Activated CD4-positive, alpha-beta T cell treated with anti-CD3 and anti-CD28 coated beads for 1 hour (primary cell): ENCODE results near the gene CDKAL1.

ENCODE experiments used
- DNase-seq: peaks from one replicate; pipeline ENCODE4 v3.0.0-alpha.2; 2020

CDKAL1 gene

DNA sequence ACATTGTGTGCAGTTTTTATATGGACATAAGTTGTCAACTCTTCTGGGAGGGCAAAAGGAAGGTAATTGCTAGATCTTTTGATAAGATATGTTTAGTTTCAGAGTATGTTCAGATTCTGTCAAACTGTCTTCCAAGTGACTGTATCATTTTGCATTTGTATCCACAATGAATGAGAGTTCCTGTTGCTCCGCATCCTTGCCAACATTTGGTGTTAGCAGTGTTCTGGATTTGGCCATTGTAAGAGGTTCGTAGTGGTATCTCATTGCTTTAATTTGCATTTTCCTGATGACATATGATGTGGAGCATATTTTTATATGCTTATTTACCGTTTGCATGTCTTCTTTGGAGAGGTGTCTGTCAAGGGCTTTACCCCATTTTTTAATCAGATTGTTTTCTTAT lies 150.2 kb downstream of the CDKAL1 start:
- no peak for DNase-seq

- no peak for DNase-seq
Observed at GRCh38 chr6:20686142-20686541, 151.9 kb downstream of the CDKAL1 start.

DNA sequence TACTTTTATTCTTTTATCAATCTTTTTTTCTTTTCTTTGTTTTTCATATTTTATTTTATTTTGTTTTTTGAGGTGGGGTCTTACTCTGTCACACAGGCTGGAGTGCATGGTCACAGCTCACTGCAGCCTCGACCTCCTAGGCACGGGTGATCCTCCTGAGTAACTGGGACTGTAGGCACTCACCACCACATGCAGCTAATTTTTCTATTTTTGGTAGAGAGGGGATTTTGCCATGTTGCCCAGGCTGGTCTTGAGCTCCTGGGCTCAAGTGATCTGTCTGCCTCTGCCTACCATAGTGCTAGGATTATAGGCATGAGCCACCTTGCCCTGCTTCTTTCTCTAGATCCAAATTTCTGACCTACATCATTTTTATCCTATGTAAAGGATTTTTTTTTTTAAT lies 153.2 kb downstream of the CDKAL1 start:
- DNase-seq = no peak

DNA sequence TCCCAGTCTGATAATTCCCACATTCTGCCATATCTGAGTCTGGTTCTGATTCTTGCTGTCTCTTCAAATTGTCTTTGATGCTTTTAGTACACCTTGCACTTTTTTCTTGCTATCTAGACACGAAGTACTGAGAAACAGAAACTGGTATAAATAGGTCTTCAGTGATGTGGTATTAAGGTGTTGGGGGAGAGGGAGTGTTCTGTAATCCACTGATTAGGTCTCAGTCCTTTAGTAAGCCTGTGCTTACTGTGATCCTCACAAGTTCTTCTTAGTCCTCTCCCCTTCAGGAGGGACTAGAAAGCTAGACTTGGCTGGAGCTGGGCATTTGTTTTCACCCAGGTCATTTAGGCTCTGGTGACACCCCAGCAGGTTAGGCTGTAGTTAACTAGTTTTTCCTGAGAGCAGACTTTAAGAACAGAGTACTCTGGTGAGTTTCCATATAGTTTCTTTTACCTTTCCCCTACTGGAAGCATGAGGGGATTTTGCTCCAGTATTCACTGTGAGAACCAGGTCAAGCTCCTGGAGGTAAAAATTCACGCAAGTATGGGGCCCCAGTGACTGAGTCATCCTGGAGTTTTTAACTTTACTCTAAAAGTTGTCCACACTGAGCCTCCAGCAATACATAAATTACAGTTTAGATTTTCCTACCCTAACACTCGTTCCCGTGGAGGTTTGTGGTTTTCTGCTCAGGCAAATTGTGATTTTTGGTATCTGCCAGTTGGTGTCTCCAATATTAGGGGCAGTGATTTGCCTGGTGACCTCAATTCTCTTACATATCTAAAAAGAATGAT lies 154.6 kb downstream of the CDKAL1 start:
- no peak for DNase-seq

GRCh38 chr6:20691185-20691584 lies 156.9 kb downstream of the CDKAL1 start:
- no peak for DNase-seq

DNA sequence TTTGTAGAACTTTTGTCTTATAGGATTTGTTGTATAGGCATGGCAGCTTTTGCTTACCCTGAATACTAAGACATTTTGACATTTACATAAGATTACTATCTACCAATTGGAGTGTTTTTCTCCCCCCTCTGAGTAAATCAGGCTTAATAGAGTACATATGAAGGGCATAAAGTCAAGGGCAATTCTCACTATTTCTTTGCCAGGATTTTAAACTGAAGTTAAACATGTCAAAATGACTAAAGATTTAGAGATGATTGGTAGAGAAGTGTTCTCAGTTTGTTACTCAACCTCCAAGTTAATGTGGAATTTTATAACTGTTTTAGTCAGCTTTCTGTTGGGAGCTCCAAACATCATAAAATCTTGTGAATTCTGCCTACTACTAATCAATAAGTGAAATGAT lies 157.8 kb downstream of the CDKAL1 start:
- DNase-seq = no peak

- DNase-seq = no peak
Observed at GRCh38 chr6:20693466-20694063, 159.3 kb downstream of the CDKAL1 start.

DNA sequence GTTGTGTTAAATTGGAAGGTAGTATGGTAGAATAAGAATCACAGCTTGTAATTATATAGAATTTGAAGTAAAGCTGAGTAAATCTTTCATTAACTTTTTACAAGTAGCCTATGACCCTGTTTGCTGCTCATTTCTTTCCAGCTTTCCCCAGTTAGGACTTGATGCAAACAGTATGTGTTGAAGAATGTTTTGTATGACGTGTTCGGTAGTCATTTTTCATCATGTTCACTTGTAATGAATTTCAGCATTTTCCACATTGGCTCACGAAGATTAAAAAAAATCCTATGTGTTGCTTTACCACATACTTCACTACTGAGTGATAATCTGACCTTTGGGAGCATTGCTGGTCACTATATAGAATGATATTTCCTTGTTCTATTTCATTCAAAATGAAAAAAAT lies 162.4 kb downstream of the CDKAL1 start:
- no peak for DNase-seq

DNA sequence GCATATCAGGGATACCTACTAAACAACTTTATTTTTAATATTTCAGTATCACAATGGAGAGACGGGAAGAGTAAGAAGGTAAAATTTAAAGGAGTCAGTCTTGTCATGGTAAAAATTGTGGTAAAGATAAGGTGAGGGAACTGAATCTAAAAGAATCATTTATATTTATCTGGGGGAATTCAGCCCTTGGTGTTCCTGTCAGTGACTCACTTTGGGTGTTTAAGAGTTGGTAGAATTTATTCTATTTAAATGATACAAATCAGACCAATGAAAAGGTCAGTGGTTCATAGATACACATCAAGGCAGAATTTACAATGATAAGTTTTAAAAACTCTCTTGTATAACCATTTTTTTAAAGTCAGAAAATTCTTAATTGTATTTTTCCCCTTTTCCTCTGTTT lies 164.4 kb downstream of the CDKAL1 start:
- no peak for DNase-seq

GRCh38 chr6:20699402-20699801 lies 165.1 kb downstream of the CDKAL1 start:
- DNase-seq = no peak

GRCh38 chr6:20700375-20700774 lies 166.1 kb downstream of the CDKAL1 start:
- no peak for DNase-seq

DNA sequence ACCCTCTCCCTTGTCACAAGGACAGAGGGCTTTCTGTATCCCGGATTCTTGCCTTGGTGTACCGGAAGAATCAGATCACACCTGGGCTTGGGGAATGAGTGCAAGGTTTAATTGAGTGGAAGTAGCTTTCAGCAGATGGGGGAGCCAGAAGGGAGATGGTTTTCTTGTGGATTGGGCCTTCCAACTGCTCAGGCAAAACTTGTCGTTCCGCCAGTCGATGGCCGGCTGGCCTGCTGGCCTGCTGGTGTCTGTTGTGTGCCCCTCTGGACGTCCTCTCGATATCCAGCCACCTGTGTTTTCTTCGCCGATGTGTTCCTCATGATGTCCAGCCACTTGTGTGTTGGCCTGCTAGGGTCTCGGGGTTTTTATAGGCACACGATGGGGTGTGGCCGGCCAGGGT lies 168.1 kb downstream of the CDKAL1 start:
- DNase-seq = no peak

DNA sequence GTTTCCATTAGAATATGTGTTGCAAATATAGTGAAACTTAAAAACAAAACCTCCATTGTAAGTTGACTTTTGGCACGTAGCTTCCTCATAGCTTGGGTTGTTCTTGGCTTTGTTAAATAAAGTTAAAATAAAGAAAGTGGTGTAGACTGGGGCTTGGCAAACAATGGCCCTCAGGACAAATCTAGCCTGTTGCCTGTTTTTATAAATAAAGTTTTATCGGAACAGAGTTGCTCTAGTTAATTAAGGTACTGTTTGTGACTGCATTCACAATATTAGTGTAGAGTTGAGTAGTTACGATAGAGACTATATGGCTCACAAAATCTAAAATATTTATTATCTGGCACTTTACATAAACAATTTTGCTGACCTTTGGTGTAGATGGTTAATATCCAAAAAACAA lies 168.8 kb downstream of the CDKAL1 start:
- no peak for DNase-seq

GRCh38 chr6:20704325-20705025 lies 170.2 kb downstream of the CDKAL1 start:
- DNase-seq = no peak

DNA sequence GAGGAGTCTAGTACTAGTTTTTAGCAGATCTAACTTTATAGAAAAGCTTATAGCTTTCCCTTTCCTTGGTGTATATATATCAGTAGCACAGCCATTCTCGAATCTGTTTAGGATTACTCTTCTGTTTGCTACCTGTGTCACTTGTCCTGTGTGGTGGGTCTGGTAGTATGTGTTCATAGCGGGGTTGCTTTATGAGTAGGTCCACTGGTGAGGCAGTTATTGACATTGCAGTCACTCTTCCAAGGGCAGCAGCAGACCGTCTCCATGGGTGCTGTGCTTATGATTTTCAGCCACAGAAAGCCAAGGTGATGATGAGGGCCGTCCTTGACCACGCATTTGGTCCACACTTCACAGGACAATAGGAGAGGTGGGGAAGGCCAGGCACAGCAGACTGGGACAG lies 171.5 kb downstream of the CDKAL1 start:
- DNase-seq = no peak

- no peak for DNase-seq
Observed at GRCh38 chr6:20706238-20706938, 172.1 kb downstream of the CDKAL1 start.

GRCh38 chr6:20706939-20707485 lies 172.8 kb downstream of the CDKAL1 start:
- no peak for DNase-seq

DNA sequence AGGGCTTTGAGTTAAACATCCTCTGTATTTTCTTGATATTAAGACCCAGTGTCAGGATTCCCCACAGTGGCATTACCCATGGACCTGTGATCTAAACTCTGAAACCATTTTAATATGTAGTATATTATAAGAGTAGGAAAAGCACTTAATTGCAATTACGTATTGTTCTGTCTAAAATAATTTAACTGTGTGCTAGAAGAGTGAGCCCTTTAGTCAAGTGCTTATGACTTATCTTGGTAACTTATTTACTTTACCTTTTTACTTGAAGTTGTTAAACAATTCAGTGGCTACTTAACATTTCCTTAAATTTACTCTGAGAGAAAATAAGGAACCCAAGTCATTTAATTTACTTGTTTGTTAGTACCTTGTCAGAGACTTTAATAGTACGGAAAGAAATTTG lies 173.6 kb downstream of the CDKAL1 start:
- no peak for DNase-seq

DNA sequence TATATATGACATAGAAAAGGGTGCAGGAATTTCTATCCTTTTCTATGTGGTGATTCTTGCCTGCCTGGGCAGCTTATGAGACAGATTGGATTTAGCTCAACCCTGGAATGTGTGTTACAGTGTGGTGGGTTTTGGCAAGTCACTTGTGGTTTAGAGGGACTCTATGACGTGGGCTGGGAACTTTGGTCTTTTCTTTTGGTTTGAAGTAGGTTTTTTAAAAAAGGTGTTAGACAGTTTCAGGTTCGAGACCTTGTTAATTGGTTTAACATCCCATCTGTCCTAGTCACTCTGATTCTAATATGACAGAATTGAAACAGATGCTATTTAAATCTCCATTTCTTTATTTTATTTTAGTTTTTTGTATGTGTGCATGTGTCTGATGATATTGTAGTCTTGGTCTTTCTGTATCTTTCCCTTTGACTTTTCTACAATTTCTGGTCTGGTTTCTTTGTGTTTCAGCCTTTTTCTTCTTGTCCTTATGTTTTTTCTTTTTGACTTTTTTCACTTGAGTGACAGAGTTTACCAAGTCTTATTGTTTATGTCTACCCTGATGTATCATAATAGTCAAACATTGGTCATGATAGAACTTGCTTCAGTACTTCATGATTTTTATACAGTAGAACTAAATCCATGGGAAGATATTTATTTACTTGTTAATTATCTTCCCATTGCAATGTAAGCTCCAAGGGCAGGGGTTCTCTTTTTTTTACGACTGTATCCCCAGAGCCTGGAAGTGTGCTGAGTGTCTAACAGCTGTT lies 174.3 kb downstream of the CDKAL1 start:
- DNase-seq = no peak

- DNase-seq = no peak
Observed at GRCh38 chr6:20709451-20709850, 175.2 kb downstream of the CDKAL1 start.

DNA sequence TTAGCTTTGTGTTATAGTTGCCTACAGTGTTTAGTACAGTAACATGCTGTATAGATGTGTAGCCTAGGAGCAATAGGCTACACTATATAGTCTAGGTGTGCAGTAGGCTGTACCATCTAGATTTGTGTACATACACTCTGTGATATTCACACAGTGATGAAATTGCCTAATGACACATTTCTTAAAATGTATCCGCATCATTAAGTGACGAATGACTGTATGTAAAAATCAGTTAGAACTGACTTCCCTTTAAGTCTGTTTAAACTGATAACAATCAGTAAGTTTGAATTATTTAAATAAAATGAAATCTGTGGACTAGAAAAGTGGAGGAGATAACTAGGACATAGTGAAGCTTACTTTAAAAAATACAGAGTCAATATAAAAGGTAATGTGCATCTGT lies 176.1 kb downstream of the CDKAL1 start:
- DNase-seq = no peak

GRCh38 chr6:20711518-20711917 lies 177.3 kb downstream of the CDKAL1 start:
- no peak for DNase-seq

DNA sequence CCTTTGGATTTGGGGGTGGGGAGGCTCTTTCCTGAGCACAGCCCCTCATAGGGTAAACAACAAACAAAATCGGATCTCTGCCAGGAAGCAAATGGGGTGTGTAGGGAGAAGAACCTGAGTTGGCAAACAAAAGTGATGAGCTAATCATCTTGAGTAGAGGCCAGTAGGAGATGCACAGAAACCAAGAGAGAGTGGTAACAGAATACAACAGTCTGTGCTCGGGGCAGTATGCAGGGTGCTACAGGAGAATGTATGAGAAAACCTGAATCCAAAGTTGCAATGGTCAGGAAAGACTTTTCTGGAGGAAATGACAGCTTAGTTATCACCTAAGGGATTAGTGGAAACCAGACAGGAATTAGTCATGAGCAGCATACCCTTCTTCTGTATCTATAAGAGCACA lies 177.8 kb downstream of the CDKAL1 start:
- no peak for DNase-seq
